H9 (cell line): Measurements from ENCODE around the gene AP4S1. TPM values are rescaled to one million over a fixed set of nuclear protein-coding genes. Genes with fewer than 3 reads are reported as not detected.

Experiments
- DNase-seq: peaks from one replicate; pipeline ENCODE4 v3.0.0-alpha.2; 2017
- H2AFZ ChIP-seq: one replicate; pipeline ENCODE4 v1.6.1; 2013; ENCODE audit warnings: mild to moderate bottlenecking, low read length, control low read depth, moderate library complexity
- H2AK5ac ChIP-seq: 2 replicates; pipeline ENCODE4 v1.6.1; 2013; ENCODE audit warnings: low read length, control low read depth, mixed read lengths; ENCODE audit not compliant: insufficient read length
- H2BK120ac ChIP-seq: one replicate; pipeline ENCODE4 v1.6.1; 2013; ENCODE audit warnings: low read depth, mild to moderate bottlenecking, low read length, control low read depth, inconsistent platforms; ENCODE audit not compliant: poor library complexity, severe bottlenecking
- H2BK12ac ChIP-seq: 2 replicates; pipeline ENCODE4 v1.6.1; 2013; ENCODE audit warnings: low read length, control low read depth, mixed read lengths, low read depth; ENCODE audit not compliant: insufficient read length
- H2BK15ac ChIP-seq: 2 replicates; pipeline ENCODE4 v1.6.1; 2013; ENCODE audit warnings: low read depth, low read length, control low read depth
- H2BK20ac ChIP-seq: one replicate; pipeline ENCODE4 v1.6.1; 2013; ENCODE audit warnings: low read depth, mild to moderate bottlenecking, low read length, control low read depth, inconsistent platforms; ENCODE audit not compliant: poor library complexity, severe bottlenecking
- H2BK5ac ChIP-seq: 2 replicates; pipeline ENCODE4 v1.6.1; 2013; ENCODE audit warnings: low read length, control low read depth, mixed read lengths; ENCODE audit not compliant: insufficient read length
- H3K14ac ChIP-seq: 2 replicates; pipeline ENCODE4 v1.6.1; 2013; ENCODE audit warnings: low read length, control low read depth; ENCODE audit not compliant: insufficient read depth
- H3K18ac ChIP-seq: 2 replicates; pipeline ENCODE4 v1.6.1; 2013; ENCODE audit warnings: low read depth, mild to moderate bottlenecking, mixed read lengths, low read length, control low read depth; ENCODE audit not compliant: insufficient read length
- H3K23ac ChIP-seq: 2 replicates; pipeline ENCODE4 v1.6.1; 2013; ENCODE audit warnings: low read length, control low read depth, mixed read lengths, low read depth; ENCODE audit not compliant: insufficient read length
- H3K23me2 ChIP-seq: 2 replicates; pipeline ENCODE4 v1.6.1; 2013; ENCODE audit warnings: low read depth, mild to moderate bottlenecking, mixed read lengths, low read length, control low read depth; ENCODE audit not compliant: insufficient read length, poor library complexity, severe bottlenecking
- H3K27ac ChIP-seq: 2 replicates; pipeline ENCODE4 v1.5.1; 2013; ENCODE audit warnings: low read length, control low read depth, mixed read lengths, low read depth; ENCODE audit not compliant: insufficient read length
- H3K27me3 ChIP-seq: 2 replicates; pipeline ENCODE4 v1.6.1; 2013; ENCODE audit warnings: low read length, control low read depth, inconsistent platforms; ENCODE audit not compliant: insufficient read depth
- H3K4ac ChIP-seq: 2 replicates; pipeline ENCODE4 v1.6.1; 2013; ENCODE audit warnings: low read depth, mild to moderate bottlenecking, control low read depth, inconsistent platforms, low read length, moderate library complexity
- H3K4me1 ChIP-seq: 2 replicates; pipeline ENCODE4 v1.6.1; 2013; ENCODE audit warnings: low read length, control low read depth, inconsistent platforms; ENCODE audit not compliant: insufficient read depth
- H3K4me2 ChIP-seq: 2 replicates; pipeline ENCODE4 v1.6.1; 2013; ENCODE audit warnings: low read length, control low read depth, mixed read lengths; ENCODE audit not compliant: insufficient read length, insufficient read depth
- H3K56ac ChIP-seq: 2 replicates; pipeline ENCODE4 v1.6.1; 2013; ENCODE audit warnings: low read depth, mild to moderate bottlenecking, mixed read lengths, low read length, control low read depth; ENCODE audit not compliant: insufficient read length
- H3K79me1 ChIP-seq: 2 replicates; pipeline ENCODE4 v1.6.1; 2013; ENCODE audit warnings: low read depth, mild to moderate bottlenecking, moderate library complexity, low read length, control low read depth, inconsistent platforms; ENCODE audit not compliant: insufficient read depth, poor library complexity, severe bottlenecking
- H3K79me2 ChIP-seq: 2 replicates; pipeline ENCODE4 v1.6.1; 2013; ENCODE audit warnings: low read length, control low read depth, inconsistent platforms; ENCODE audit not compliant: insufficient read depth
- H3K9ac ChIP-seq: 2 replicates; pipeline ENCODE4 v1.6.1; 2013; ENCODE audit warnings: low read length, control low read depth, mixed read lengths; ENCODE audit not compliant: insufficient read length; ENCODE audit errors: extremely low read depth
- H3K9me3 ChIP-seq: one replicate; pipeline ENCODE4 v1.6.1; 2013; ENCODE audit warnings: low read depth, low read length, inconsistent platforms; ENCODE audit not compliant: control insufficient read depth
- H3T11ph ChIP-seq: one replicate; pipeline ENCODE4 v1.6.1; 2013; ENCODE audit warnings: mild to moderate bottlenecking, low read length, control low read depth, inconsistent platforms
- H4K20me1 ChIP-seq: one replicate; pipeline ENCODE4 v1.6.1; 2013; ENCODE audit not compliant: control insufficient read depth, insufficient read length, insufficient read depth
- H4K5ac ChIP-seq: 2 replicates; pipeline ENCODE4 v1.6.1; 2013; ENCODE audit warnings: low read depth, mild to moderate bottlenecking, mixed read lengths, low read length, control low read depth; ENCODE audit not compliant: insufficient read length
- H4K8ac ChIP-seq: replicated peaks from 2 replicates; pipeline ENCODE4 v1.6.1; 2013; ENCODE audit warnings: low read length, control low read depth, mixed read lengths, low read depth; ENCODE audit not compliant: insufficient read length
- H4K91ac ChIP-seq: 2 replicates; pipeline ENCODE4 v1.6.1; 2013; ENCODE audit warnings: low read depth, mild to moderate bottlenecking, moderate library complexity, mixed read lengths, low read length, control low read depth; ENCODE audit not compliant: insufficient read length
- H3K27ac Mint-ChIP-seq, 3 experiments: 2 replicates in 2 of 3; 3 replicates in 1 of 3; pipeline ENCODE4 v1.8.0; 2020 to 2021; ENCODE audit warnings: mixed read lengths in 3 of 3, mild to moderate bottlenecking in 1 of 3, moderate library complexity in 1 of 3
- H3K27me3 Mint-ChIP-seq: 2 replicates; pipeline ENCODE4 v1.8.0; 2021; ENCODE audit warnings: low read depth, mild to moderate bottlenecking, moderate library complexity, mixed read lengths
- H3K36me3 Mint-ChIP-seq, 3 experiments: 2 replicates in 2 of 3; 3 replicates in 1 of 3; pipeline ENCODE4 v1.8.0; 2020 to 2021; ENCODE audit warnings: low read depth in 3 of 3, mixed read lengths in 3 of 3; ENCODE audit not compliant: insufficient read depth in 1 of 3
- H3K4me1 Mint-ChIP-seq, 2 experiments: 2 replicates each; pipeline ENCODE4 v1.8.0; 2020; ENCODE audit warnings: mixed read lengths in 2 of 2
- H3K4me3 Mint-ChIP-seq, 2 experiments: 2 replicates in 1 of 2; 3 replicates in 1 of 2; pipeline ENCODE4 v1.8.0; 2020 to 2021; ENCODE audit warnings: mild to moderate bottlenecking in 2 of 2, mixed read lengths in 2 of 2, moderate library complexity in 1 of 2
- H3K9me3 Mint-ChIP-seq, 2 experiments: 2 replicates in 1 of 2; 3 replicates in 1 of 2; pipeline ENCODE4 v1.8.0; 2020; ENCODE audit warnings: mild to moderate bottlenecking in 2 of 2, mixed read lengths in 2 of 2, moderate library complexity in 1 of 2
- CTCF ChIP-seq: fragments of 200-600 bp; sonication (generic); conservative IDR thresholded peaks from 3 replicates; pipeline ENCODE4 v1.8.0; 2021; ENCODE audit warnings: antibody characterized with exemption, mild to moderate bottlenecking
- WGBS: extraction: QIAGEN DNeasy Blood & Tissue Kit; methylation state at CpG from one replicate; pipeline ENCODE4 v1.1.7; 2013; ENCODE audit warnings: missing lambda C conversion rate, low lambda C conversion rate, mixed read lengths; ENCODE audit not compliant: insufficient read length; ENCODE audit errors: extremely low coverage; 5-methylcytosine and 5-hydroxymethylcytosine counted together
- total RNA-seq: library from RNA; stranded (reverse); gene quantifications from 2 replicates; pipeline ENCODE4 v1.2.1, GENCODE V29; 2021

Gene AP4S1
- total RNA-seq, 1 experiment from 2014 or later, result 13.7 TPM

- H2BK120ac ChIP-seq, result no peak overlapping the region
- no CpG with 5 or more reads among the region's 3 CpGs for WGBS
- no peak overlapping the region for H3K56ac ChIP-seq
- no peak overlapping the region for H3K23ac ChIP-seq
- no peak overlapping the region for H3K9ac ChIP-seq
- no peak overlapping the region for H3K4me2 ChIP-seq
- no peaks in the 10 kb centered on the region for H3K9me3 ChIP-seq
- Mint-ChIP-seq H3K9me3 (peaks cover 0 to 3% of the 10 kb centered on the region in 2 experiments; a peak in 1 of 5 replicates), H3K36me3 (peaks cover 3 to 13% (median 6%) of the 10 kb centered on the region in 3 experiments), H3K27ac (no peak overlapping the region), H3K27me3 (no peaks in the 10 kb centered on the region), H3K4me3 (no peak overlapping the region), H3K4me1 (0 out of 4 replicates have a peak, but pooled peaks cover 2 to 4% of the 10 kb centered on the region in 2 experiments)
- H3K27me3 ChIP-seq, result no peaks in the 10 kb centered on the region
- no peak for DNase-seq
- no peaks in the 10 kb centered on the region for H3K79me2 ChIP-seq
- H2BK5ac ChIP-seq, result no peak overlapping the region
- no peak overlapping the region for H2AFZ ChIP-seq
- TF ChIP-seq CTCF, result no peak
- H4K8ac ChIP-seq, result no peak overlapping the region
- H2BK12ac ChIP-seq, result no peak overlapping the region
- H3K14ac ChIP-seq, result no peak overlapping the region
- H3K23me2 ChIP-seq, result no peaks in the 10 kb centered on the region
- no peak overlapping the region for H3K4ac ChIP-seq
- H3K27ac ChIP-seq, result no peak overlapping the region
- H3T11ph ChIP-seq, result no peak overlapping the region
- no peaks in the 10 kb centered on the region for H3K4me1 ChIP-seq
- no peak overlapping the region for H2BK20ac ChIP-seq
- H4K91ac ChIP-seq, result no peak overlapping the region
- no peak overlapping the region for H2AK5ac ChIP-seq
- H3K18ac ChIP-seq, result no peak overlapping the region
- H2BK15ac ChIP-seq, result no peak overlapping the region
- H4K5ac ChIP-seq, result no peak overlapping the region
- H3K79me1 ChIP-seq, result no peaks in the 10 kb centered on the region
- H4K20me1 ChIP-seq, result no peaks in the 10 kb centered on the region
Observed at GRCh38 chr14:31080056-31080455, 54.6 kb downstream of the AP4S1 start.
